ENCODE data around the gene CASQ1. TPM values are rescaled to one million over a fixed set of nuclear protein-coding genes. Genes with fewer than 3 reads are reported as not detected.

Gene CASQ1
- polyA plus RNA-seq, 1 donor = 1.9 TPM

- no peaks in the 10 kb centered on the region for H3K36me3 ChIP-seq (ENCODE audit: control insufficient read depth, insufficient read depth, low read length)
- WGBS (ENCODE audit: insufficient coverage, low lambda C conversion rate) = 93% methylated on average over 3 of the region's 6 CpGs
- no peaks in the 10 kb centered on the region for H3K4me1 ChIP-seq (ENCODE audit: control insufficient read depth, insufficient read depth, low read length)
- DNase-seq = no peak
- peaks cover 9% of the 10 kb centered on the region for H3K27me3 ChIP-seq (ENCODE audit: control insufficient read depth, insufficient read depth, low read length)
- no peaks in the 10 kb centered on the region for H3K9me3 ChIP-seq (ENCODE audit: control insufficient read depth, low read depth, low read length)
- no peak overlapping the region for H3K27ac ChIP-seq (ENCODE audit: low read length)
- H3K4me3 ChIP-seq (ENCODE audit: low read length) = no peak overlapping the region
These were observed 22.8 kb upstream of the CASQ1 start for GRCh38 chr1:160167580-160167979.

GRCh38 chr1:160168016-160168415, 22.4 kb upstream of the CASQ1 start:
- Histone ChIP-seq H3K27me3 (ENCODE audit: control insufficient read depth, insufficient read depth, low read length) (peaks cover 9% of the 10 kb centered on the region), H3K4me3 (ENCODE audit: low read length) (no peak overlapping the region), H3K4me1 (ENCODE audit: control insufficient read depth, insufficient read depth, low read length) (no peaks in the 10 kb centered on the region), H3K27ac (ENCODE audit: low read length) (no peak overlapping the region), H3K9me3 (ENCODE audit: control insufficient read depth, low read depth, low read length) (no peaks in the 10 kb centered on the region), H3K36me3 (ENCODE audit: control insufficient read depth, insufficient read depth, low read length) (no peaks in the 10 kb centered on the region)
- no CpG with 5 or more reads among the region's 5 CpGs for WGBS (ENCODE audit: insufficient coverage, low lambda C conversion rate)
- no peak for DNase-seq

GRCh38 chr1:160168609-160169369, 21.6 kb upstream of the CASQ1 start:
- 79% methylated on average over 2 of the region's 13 CpGs for WGBS (ENCODE audit: insufficient coverage, low lambda C conversion rate)
- no peaks in the 10 kb centered on the region for H3K9me3 ChIP-seq (ENCODE audit: control insufficient read depth, low read depth, low read length)

GRCh38 chr1:160169553-160170399, 20.6 kb upstream of the CASQ1 start:
- DNase-seq = no peak
- no CpG with 5 or more reads among the region's 15 CpGs for WGBS (ENCODE audit: insufficient coverage, low lambda C conversion rate)

More at GRCh38 chr1:160168609-160169369, 21.6 kb upstream of the CASQ1 start:
- no peaks in the 10 kb centered on the region for H3K4me1 ChIP-seq (ENCODE audit: control insufficient read depth, insufficient read depth, low read length)
- peaks cover 13% of the 10 kb centered on the region for H3K27me3 ChIP-seq (ENCODE audit: control insufficient read depth, insufficient read depth, low read length)
- no peaks in the 10 kb centered on the region for H3K36me3 ChIP-seq (ENCODE audit: control insufficient read depth, insufficient read depth, low read length)
- no peak for DNase-seq
- no peak overlapping the region for H3K4me3 ChIP-seq (ENCODE audit: low read length)
- H3K27ac ChIP-seq (ENCODE audit: low read length) = no peak overlapping the region

DNA sequence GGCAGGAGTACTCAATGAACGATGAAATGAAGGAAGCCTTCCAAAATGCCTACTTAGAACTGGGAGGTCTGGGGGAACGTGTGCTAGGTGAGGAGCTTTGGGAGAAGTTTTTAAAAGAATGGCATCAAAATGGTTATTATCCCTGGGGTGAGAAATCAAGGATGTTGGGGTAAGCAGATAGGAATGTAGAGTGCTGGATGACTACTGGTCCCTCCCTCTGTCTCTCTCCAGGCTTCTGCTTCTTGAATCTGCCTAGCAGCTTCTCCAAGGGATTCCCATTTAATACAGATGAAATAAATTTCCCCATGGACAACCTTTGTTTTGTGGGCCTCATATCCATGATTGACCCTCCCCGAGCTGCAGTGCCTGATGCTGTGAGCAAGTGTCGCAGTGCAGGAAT, 19.0 kb upstream of the CASQ1 start:
- no peak for DNase-seq
- Histone ChIP-seq H3K36me3 (ENCODE audit: control insufficient read depth, insufficient read depth, low read length) (no peaks in the 10 kb centered on the region), H3K27ac (ENCODE audit: low read length) (no peak overlapping the region), H3K4me3 (ENCODE audit: low read length) (no peak overlapping the region), H3K27me3 (ENCODE audit: control insufficient read depth, insufficient read depth, low read length) (peaks cover 13% of the 10 kb centered on the region), H3K9me3 (ENCODE audit: control insufficient read depth, low read depth, low read length) (no peaks in the 10 kb centered on the region), H3K4me1 (ENCODE audit: control insufficient read depth, insufficient read depth, low read length) (no peaks in the 10 kb centered on the region)
- WGBS (ENCODE audit: insufficient coverage, low lambda C conversion rate) = 100% methylated on average over 1 of the region's 4 CpGs

More at GRCh38 chr1:160169553-160170399, 20.6 kb upstream of the CASQ1 start:
- H3K4me1 ChIP-seq (ENCODE audit: control insufficient read depth, insufficient read depth, low read length) = no peaks in the 10 kb centered on the region
- H3K9me3 ChIP-seq (ENCODE audit: control insufficient read depth, low read depth, low read length) = no peaks in the 10 kb centered on the region
- peaks cover 13% of the 10 kb centered on the region for H3K27me3 ChIP-seq (ENCODE audit: control insufficient read depth, insufficient read depth, low read length)
- no peaks in the 10 kb centered on the region for H3K36me3 ChIP-seq (ENCODE audit: control insufficient read depth, insufficient read depth, low read length)
- no peak overlapping the region for H3K27ac ChIP-seq (ENCODE audit: low read length)
- H3K4me3 ChIP-seq (ENCODE audit: low read length) = no peak overlapping the region

GRCh38 chr1:160171980-160172379, 18.4 kb upstream of the CASQ1 start:
- no peak for DNase-seq
- no peak overlapping the region for H3K4me3 ChIP-seq (ENCODE audit: low read length)
- no CpG with 5 or more reads among the region's 9 CpGs for WGBS (ENCODE audit: insufficient coverage, low lambda C conversion rate)
- no peaks in the 10 kb centered on the region for H3K4me1 ChIP-seq (ENCODE audit: control insufficient read depth, insufficient read depth, low read length)
- no peaks in the 10 kb centered on the region for H3K9me3 ChIP-seq (ENCODE audit: control insufficient read depth, low read depth, low read length)
- H3K27ac ChIP-seq (ENCODE audit: low read length) = no peak overlapping the region
- H3K36me3 ChIP-seq (ENCODE audit: control insufficient read depth, insufficient read depth, low read length) = no peaks in the 10 kb centered on the region
- H3K27me3 ChIP-seq (ENCODE audit: control insufficient read depth, insufficient read depth, low read length) = peaks cover 13% of the 10 kb centered on the region

DNA sequence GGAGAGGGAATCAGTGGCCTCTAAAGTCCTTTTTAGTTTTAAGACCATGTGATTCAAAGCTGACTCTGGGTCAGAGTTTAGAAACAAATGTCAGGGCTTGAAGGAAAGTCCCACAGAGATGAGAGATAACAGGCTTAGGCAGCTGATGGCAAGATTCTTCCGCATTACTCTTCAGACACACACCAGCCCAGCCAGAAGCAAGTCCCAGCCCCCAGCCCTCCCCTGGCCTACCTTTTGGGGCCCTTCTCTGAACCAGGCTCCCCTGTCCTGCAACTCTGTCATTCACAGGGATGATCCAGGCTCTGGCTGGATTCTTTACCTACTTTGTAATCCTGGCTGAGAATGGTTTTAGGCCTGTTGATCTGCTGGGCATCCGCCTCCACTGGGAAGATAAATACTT, 13.1 kb upstream of the CASQ1 start:
- Histone ChIP-seq H3K4me1 (ENCODE audit: control insufficient read depth, insufficient read depth, low read length) (no peaks in the 10 kb centered on the region), H3K36me3 (ENCODE audit: control insufficient read depth, insufficient read depth, low read length) (no peaks in the 10 kb centered on the region), H3K4me3 (ENCODE audit: low read length) (no peak overlapping the region), H3K9me3 (ENCODE audit: control insufficient read depth, low read depth, low read length) (no peaks in the 10 kb centered on the region), H3K27me3 (ENCODE audit: control insufficient read depth, insufficient read depth, low read length) (peaks cover 9% of the 10 kb centered on the region), H3K27ac (ENCODE audit: low read length) (no peak overlapping the region)
- no CpG with 5 or more reads among the region's 2 CpGs for WGBS (ENCODE audit: insufficient coverage, low lambda C conversion rate)
- no peak for DNase-seq

DNA sequence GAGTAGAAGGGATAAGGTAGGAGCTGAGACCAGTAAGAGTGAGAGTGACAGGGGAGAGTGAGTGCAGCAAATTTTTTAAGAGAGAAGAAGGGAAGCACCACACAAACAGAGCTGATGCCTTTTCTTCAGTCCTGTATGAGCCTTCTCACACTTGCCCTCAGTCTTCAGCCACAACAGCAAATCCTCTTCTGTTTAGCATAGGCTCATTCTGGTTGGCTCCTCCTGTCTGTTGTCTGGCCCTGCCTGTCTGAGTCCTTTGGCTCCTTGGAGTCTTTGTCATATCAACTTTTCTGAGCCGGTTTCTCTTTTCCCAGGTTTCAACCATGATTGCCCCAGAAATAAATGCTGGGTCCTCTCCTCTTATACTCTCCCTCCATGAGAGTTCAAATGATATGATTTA, 12.7 kb upstream of the CASQ1 start:
- no peaks in the 10 kb centered on the region for H3K36me3 ChIP-seq (ENCODE audit: control insufficient read depth, insufficient read depth, low read length)
- H3K27me3 ChIP-seq (ENCODE audit: control insufficient read depth, insufficient read depth, low read length) = peaks cover 9% of the 10 kb centered on the region
- DNase-seq = no peak
- no peak overlapping the region for H3K4me3 ChIP-seq (ENCODE audit: low read length)
- WGBS (ENCODE audit: insufficient coverage, low lambda C conversion rate) = no CpG with 5 or more reads among the region's 1 CpG
- no peak overlapping the region for H3K27ac ChIP-seq (ENCODE audit: low read length)
- no peaks in the 10 kb centered on the region for H3K4me1 ChIP-seq (ENCODE audit: control insufficient read depth, insufficient read depth, low read length)
- no peaks in the 10 kb centered on the region for H3K9me3 ChIP-seq (ENCODE audit: control insufficient read depth, low read depth, low read length)

DNA sequence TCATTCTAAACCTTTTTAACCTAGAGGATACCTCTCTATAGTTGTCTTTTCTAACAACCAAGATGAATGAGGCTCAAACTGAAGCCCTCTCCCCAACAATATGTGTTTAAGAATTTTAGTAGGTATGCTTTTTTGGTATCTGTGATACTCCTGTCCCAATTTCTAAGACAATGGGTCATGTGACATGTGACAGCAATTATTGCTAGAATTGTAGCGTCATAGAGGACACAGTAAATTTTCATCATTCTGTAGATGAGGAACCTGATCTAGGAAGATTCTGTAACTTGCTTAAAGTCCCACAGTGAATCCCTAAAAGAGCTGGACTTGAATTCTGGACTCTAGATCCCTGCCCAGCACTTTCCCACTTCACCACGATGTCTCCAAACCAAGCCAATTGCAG, 11.6 kb upstream of the CASQ1 start:
- Histone ChIP-seq H3K9me3 (ENCODE audit: control insufficient read depth, low read depth, low read length) (no peaks in the 10 kb centered on the region), H3K36me3 (ENCODE audit: control insufficient read depth, insufficient read depth, low read length) (no peaks in the 10 kb centered on the region), H3K27ac (ENCODE audit: low read length) (no peak overlapping the region), H3K27me3 (ENCODE audit: control insufficient read depth, insufficient read depth, low read length) (peaks cover 5% of the 10 kb centered on the region), H3K4me3 (ENCODE audit: low read length) (no peak overlapping the region), H3K4me1 (ENCODE audit: control insufficient read depth, insufficient read depth, low read length) (no peaks in the 10 kb centered on the region)
- no CpG with 5 or more reads among the region's 2 CpGs for WGBS (ENCODE audit: insufficient coverage, low lambda C conversion rate)
- no peak for DNase-seq

GRCh38 chr1:160179336-160179735, 11.0 kb upstream of the CASQ1 start:
- WGBS (ENCODE audit: insufficient coverage, low lambda C conversion rate) = no CpG with 5 or more reads among the region's 4 CpGs
- no peak overlapping the region for H3K4me3 ChIP-seq (ENCODE audit: low read length)
- H3K36me3 ChIP-seq (ENCODE audit: control insufficient read depth, insufficient read depth, low read length) = no peaks in the 10 kb centered on the region

More at GRCh38 chr1:160179336-160179735, 11.0 kb upstream of the CASQ1 start:
- H3K27ac ChIP-seq (ENCODE audit: low read length) = no peak overlapping the region
- no peaks in the 10 kb centered on the region for H3K4me1 ChIP-seq (ENCODE audit: control insufficient read depth, insufficient read depth, low read length)
- peaks cover 5% of the 10 kb centered on the region for H3K27me3 ChIP-seq (ENCODE audit: control insufficient read depth, insufficient read depth, low read length)
- H3K9me3 ChIP-seq (ENCODE audit: control insufficient read depth, low read depth, low read length) = no peaks in the 10 kb centered on the region
- no peak for DNase-seq

Data from large intestine (tissue), 3 donors.